Measurements from ENCODE around the gene EPB41L2. TPM values are rescaled to one million over a fixed set of nuclear protein-coding genes. Genes with fewer than 3 reads are reported as not detected.

The EPB41L2 gene
- total RNA-seq, 6 experiments from 2014 or later, result 15.3 to 38.5 (median 24.6) TPM

- Histone ChIP-seq H3K27ac (no peak overlapping the region), H3K4me1 (peaks cover 0 to 5% (median 0%) of the 10 kb centered on the region in 4 donors), H3K9me3 (no peaks in the 10 kb centered on the region), H3K36me3 (no peaks in the 10 kb centered on the region), H3K4me3 (no peak overlapping the region), H3K27me3 (no peaks in the 10 kb centered on the region)
- DNase-seq (no peak), ATAC-seq (no peak)
- no peak for TF ChIP-seq POLR2A (IDR thresholded peaks at IDR 0.05)
- no peak for TF ChIP-seq CTCF (IDR thresholded peaks at IDR 0.05)
- 88% methylated on average over 2 of the region's 2 CpGs for WGBS (ENCODE audit: insufficient coverage, low coverage, low lambda C conversion rate, missing lambda C conversion rate)
- intact Hi-C loops (cut with DNase I), result no loop called here
These were observed 98.8 kb downstream of the EPB41L2 start for GRCh38 chr6:130964289-130964688.

- Histone ChIP-seq H3K4me3 (no peak overlapping the region), H3K4me1 (peaks cover 0 to 5% (median 0%) of the 10 kb centered on the region in 4 donors), H3K27ac (no peak overlapping the region), H3K36me3 (no peaks in the 10 kb centered on the region), H3K27me3 (no peaks in the 10 kb centered on the region), H3K9me3 (no peaks in the 10 kb centered on the region)
- WGBS (ENCODE audit: insufficient coverage, low coverage, low lambda C conversion rate, missing lambda C conversion rate), result 45% methylated on average over 2 of the region's 2 CpGs
- intact Hi-C loops (cut with DNase I), result no loop called here
- TF ChIP-seq POLR2A (IDR thresholded peaks at IDR 0.05), result no peak
- no peak for TF ChIP-seq CTCF (IDR thresholded peaks at IDR 0.05)
- ATAC-seq, result peak in 3 of 4 donors; percentile 53 to 63 (median 61)
- no peak for DNase-seq
These were observed 100.1 kb downstream of the EPB41L2 start for GRCh38 chr6:130962966-130963365.

GRCh38 chr6:130961148-130961547 is 101.9 kb downstream of the EPB41L2 start:
- H3K4me1 ChIP-seq, result peaks cover 0 to 5% (median 0%) of the 10 kb centered on the region in 4 donors
- TF ChIP-seq POLR2A (IDR thresholded peaks at IDR 0.05) (no peak), CTCF (IDR thresholded peaks at IDR 0.05) (no peak)
- no peak overlapping the region for H3K4me3 ChIP-seq
- no peak for ATAC-seq
- no peaks in the 10 kb centered on the region for H3K9me3 ChIP-seq
- 86% methylated on average over 3 of the region's 3 CpGs for WGBS (ENCODE audit: insufficient coverage, low coverage, low lambda C conversion rate, missing lambda C conversion rate)
- no peak overlapping the region for H3K27ac ChIP-seq
- intact Hi-C loops (cut with DNase I), result no loop called here
- H3K27me3 ChIP-seq, result no peaks in the 10 kb centered on the region
- DNase-seq, result no peak
- H3K36me3 ChIP-seq, result no peaks in the 10 kb centered on the region

- 61% methylated on average over 1 of the region's 1 CpG for WGBS (ENCODE audit: insufficient coverage, low coverage, low lambda C conversion rate, missing lambda C conversion rate)
- TF ChIP-seq POLR2A (IDR thresholded peaks at IDR 0.05), result no peak
- Histone ChIP-seq H3K4me1 (peaks cover 0 to 5% (median 0%) of the 10 kb centered on the region in 4 donors), H3K27ac (no peak overlapping the region), H3K36me3 (no peaks in the 10 kb centered on the region), H3K27me3 (no peaks in the 10 kb centered on the region), H3K4me3 (no peak overlapping the region), H3K9me3 (no peaks in the 10 kb centered on the region)
- DNase-seq (no peak), ATAC-seq (no peak)
- intact Hi-C loops (cut with DNase I), result no loop called here
These were observed 103.1 kb downstream of the EPB41L2 start for GRCh38 chr6:130959951-130960350.

GRCh38 chr6:130958468-130958867 is 104.6 kb downstream of the EPB41L2 start:
- no peaks in the 10 kb centered on the region for H3K27me3 ChIP-seq
- 89% methylated on average over 2 of the region's 2 CpGs for WGBS (ENCODE audit: insufficient coverage, low coverage, low lambda C conversion rate, missing lambda C conversion rate)
- no peak overlapping the region for H3K27ac ChIP-seq
- ATAC-seq (no peak), DNase-seq (no peak)
- H3K4me1 ChIP-seq, result no peaks in the 10 kb centered on the region
- H3K9me3 ChIP-seq, result no peaks in the 10 kb centered on the region
- intact Hi-C loops (cut with DNase I), result no loop called here
- H3K4me3 ChIP-seq, result no peak overlapping the region
- TF ChIP-seq CTCF (IDR thresholded peaks at IDR 0.05) (no peak), POLR2A (IDR thresholded peaks at IDR 0.05) (no peak)
- H3K36me3 ChIP-seq, result no peaks in the 10 kb centered on the region
